Stomach smooth muscle (tissue), 2 donors: ENCODE measurements around the gene FXYD6.

Experiments used
- H3K27ac ChIP-seq: one replicate; pipeline ENCODE4 v1.7.0; 2013; ENCODE audit warnings: mild to moderate bottlenecking, low read length, inconsistent platforms
- H3K27me3 ChIP-seq, 2 donors: one replicate each; pipeline ENCODE4 v1.7.0; 2013; ENCODE audit warnings: low read length in 2 of 2; ENCODE audit not compliant: insufficient read depth in 2 of 2, control insufficient read depth in 1 of 2
- H3K36me3 ChIP-seq, 2 donors: one replicate each; pipeline ENCODE4 v1.7.0; 2013; ENCODE audit warnings: low read length in 2 of 2; ENCODE audit not compliant: control insufficient read depth in 2 of 2, insufficient read depth in 2 of 2
- H3K4me1 ChIP-seq: one replicate; pipeline ENCODE4 v1.7.0; 2013; ENCODE audit warnings: low read length; ENCODE audit not compliant: control insufficient read depth, insufficient read depth
- H3K4me3 ChIP-seq, 2 donors: one replicate each; pipeline ENCODE4 v1.7.0; 2013; ENCODE audit warnings: low read length in 2 of 2
- H3K9ac ChIP-seq, 2 donors: one replicate each; pipeline ENCODE4 v1.7.0; 2013; ENCODE audit warnings: low read length in 2 of 2, mild to moderate bottlenecking in 1 of 2
- H3K9me3 ChIP-seq, 2 donors: one replicate each; pipeline ENCODE4 v1.7.0; 2013; ENCODE audit warnings: low read length in 2 of 2; ENCODE audit not compliant: control insufficient read depth in 2 of 2
- donor health status: healthy.
- donor health status: Pancreatic carcinoma.

The FXYD6 gene

GRCh38 chr11:117910525-117910924 lies 34.1 kb upstream of the FXYD6 start:
- Histone ChIP-seq H3K27ac (no peak overlapping the region), H3K9ac (no peak overlapping the region), H3K36me3 (no peaks in the 10 kb centered on the region), H3K27me3 (no peaks in the 10 kb centered on the region), H3K4me1 (peaks cover 8% of the 10 kb centered on the region), H3K4me3 (no peak overlapping the region), H3K9me3 (no peaks in the 10 kb centered on the region)

GRCh38 chr11:117909611-117910382 lies 33.3 kb upstream of the FXYD6 start:
- no peaks in the 10 kb centered on the region for H3K9me3 ChIP-seq
- no peaks in the 10 kb centered on the region for H3K27me3 ChIP-seq
- H3K4me3 ChIP-seq, result no peak overlapping the region
- no peak overlapping the region for H3K9ac ChIP-seq
- no peaks in the 10 kb centered on the region for H3K36me3 ChIP-seq
- H3K4me1 ChIP-seq, result peaks cover 8% of the 10 kb centered on the region
- H3K27ac ChIP-seq, result no peak overlapping the region

GRCh38 chr11:117908959-117909610 lies 32.6 kb upstream of the FXYD6 start:
- no peaks in the 10 kb centered on the region for H3K9me3 ChIP-seq
- H3K4me3 ChIP-seq, result no peak overlapping the region
- H3K27ac ChIP-seq, result no peak overlapping the region
- peaks cover 8% of the 10 kb centered on the region for H3K4me1 ChIP-seq
- no peak overlapping the region for H3K9ac ChIP-seq
- H3K36me3 ChIP-seq, result no peaks in the 10 kb centered on the region
- H3K27me3 ChIP-seq, result no peaks in the 10 kb centered on the region

- Histone ChIP-seq H3K36me3 (no peaks in the 10 kb centered on the region), H3K27ac (no peak overlapping the region)
Measured at GRCh38 chr11:117908109-117908895, 31.8 kb upstream of the FXYD6 start.

GRCh38 chr11:117907276-117908108 lies 31.0 kb upstream of the FXYD6 start:
- Histone ChIP-seq H3K9ac (no peak overlapping the region), H3K9me3 (no peaks in the 10 kb centered on the region), H3K4me3 (peak overlapping the region in 1 of 2 donors; percentile 22), H3K4me1 (peaks cover 8% of the 10 kb centered on the region), H3K27ac (no peak overlapping the region), H3K27me3 (no peaks in the 10 kb centered on the region), H3K36me3 (no peaks in the 10 kb centered on the region)

More at GRCh38 chr11:117908109-117908895, 31.8 kb upstream of the FXYD6 start:
- no peak overlapping the region for H3K9ac ChIP-seq
- peaks cover 8% of the 10 kb centered on the region for H3K4me1 ChIP-seq
- no peaks in the 10 kb centered on the region for H3K27me3 ChIP-seq
- no peaks in the 10 kb centered on the region for H3K9me3 ChIP-seq
- H3K4me3 ChIP-seq, result no peak overlapping the region

- Histone ChIP-seq H3K27me3 (no peaks in the 10 kb centered on the region), H3K36me3 (no peaks in the 10 kb centered on the region), H3K4me1 (peaks cover 8% of the 10 kb centered on the region), H3K27ac (no peak overlapping the region), H3K4me3 (no peak overlapping the region), H3K9ac (no peak overlapping the region), H3K9me3 (no peaks in the 10 kb centered on the region)
Measured at GRCh38 chr11:117906710-117907109, 30.3 kb upstream of the FXYD6 start.

- H3K4me3 ChIP-seq, result no peak overlapping the region
- peaks cover 8% of the 10 kb centered on the region for H3K4me1 ChIP-seq
- no peak overlapping the region for H3K9ac ChIP-seq
- no peaks in the 10 kb centered on the region for H3K36me3 ChIP-seq
- H3K9me3 ChIP-seq, result no peaks in the 10 kb centered on the region
- H3K27ac ChIP-seq, result no peak overlapping the region
- H3K27me3 ChIP-seq, result no peaks in the 10 kb centered on the region
Measured at GRCh38 chr11:117906126-117906525, 29.7 kb upstream of the FXYD6 start.

- no peaks in the 10 kb centered on the region for H3K9me3 ChIP-seq
- H3K27ac ChIP-seq, result no peak overlapping the region
- no peak overlapping the region for H3K9ac ChIP-seq
- H3K36me3 ChIP-seq, result no peaks in the 10 kb centered on the region
- no peak overlapping the region for H3K4me3 ChIP-seq
- peaks cover 8% of the 10 kb centered on the region for H3K4me1 ChIP-seq
- H3K27me3 ChIP-seq, result no peaks in the 10 kb centered on the region
Measured at GRCh38 chr11:117905524-117905923, 29.1 kb upstream of the FXYD6 start.

GRCh38 chr11:117903505-117904382 lies 27.3 kb upstream of the FXYD6 start:
- no peak overlapping the region for H3K4me3 ChIP-seq
- no peak overlapping the region for H3K27ac ChIP-seq
- H3K4me1 ChIP-seq, result peaks cover 8% of the 10 kb centered on the region

More at GRCh38 chr11:117903505-117904382, 27.3 kb upstream of the FXYD6 start:
- no peaks in the 10 kb centered on the region for H3K9me3 ChIP-seq
- no peaks in the 10 kb centered on the region for H3K36me3 ChIP-seq
- no peak overlapping the region for H3K9ac ChIP-seq
- H3K27me3 ChIP-seq, result no peaks in the 10 kb centered on the region
